ENCODE results near the gene RAD51AP2. TPM values are rescaled to one million over a fixed set of nuclear protein-coding genes. Genes with fewer than 3 reads are reported as not detected.

RAD51AP2 gene
- total and polyA plus RNA-seq, 2 donors (not counting 3 experiments of a cell fraction or from before 2014, with no cell fraction given), result not detected

- H3K9ac ChIP-seq (replicated peaks; ENCODE audit: extremely low read depth, insufficient read depth, low read length), result no peak overlapping the region
- no peaks in the 10 kb centered on the region for H3K79me2 ChIP-seq (ENCODE audit: control insufficient read depth, insufficient read depth, low read length)
- no peaks in the 10 kb centered on the region for H3K9me3 ChIP-seq (replicated peaks; ENCODE audit: control insufficient read depth, insufficient read depth, low read length)
- no TSS peak for BruUV-seq (replicated peaks)
- DNase-seq (ENCODE audit: low read depth, low spot score) (no peak), FAIRE-seq (no peak)
- no peak overlapping the region for H2AFZ ChIP-seq (ENCODE audit: low read depth, low read length)
- peaks cover 35 to 65% of the 10 kb centered on the region in 2 experiments for H3K27me3 ChIP-seq (ENCODE audit: control insufficient read depth in 2 of 2, insufficient read depth in 2 of 2, low read length in 2 of 2)
- intact Hi-C loops (cut with micrococcal nuclease) (no loop called here), dilution Hi-C loops (cut with MboI; ENCODE audit: extremely low pct_ligation_motif_present, low sequenced_read_pairs) (no loop called here)
- no peak overlapping the region for H3K4me2 ChIP-seq (ENCODE audit: insufficient read depth, low read length)
- H3K27ac ChIP-seq (ENCODE audit: insufficient read depth, low read depth, low read length), result no peak overlapping the region
- no peaks in the 10 kb centered on the region for H3K9me1 ChIP-seq (replicated peaks; ENCODE audit: control insufficient read depth, extremely low read depth, insufficient read depth, low read length)
- TF ChIP-seq FOS (IDR thresholded peaks at IDR 0.05; ENCODE audit: borderline replicate concordance, insufficient read depth, low read length), result no peak
- TF ChIP-seq CTCF (IDR thresholded peaks at IDR 0.05; ENCODE audit: extremely low read depth in 1 of 2, insufficient read depth in 1 of 2, low read depth in 1 of 2, low read length in 2 of 2), result no peak
- no peak for TF ChIP-seq JUN (IDR thresholded peaks at IDR 0.05; ENCODE audit: borderline replicate concordance, insufficient read depth, insufficient read length, low read depth)
- no peak for TF ChIP-seq POLR2A (IDR thresholded peaks at IDR 0.05; ENCODE audit: low read depth, low read length)
- TF ChIP-seq GATA2 (IDR thresholded peaks at IDR 0.05; ENCODE audit: insufficient read depth, insufficient read length, low read depth, low read length), result no peak
- TF ChIP-seq POLR2AphosphoS5 (IDR thresholded peaks at IDR 0.05; ENCODE audit: insufficient read depth, low read depth, low read length), result no peak
- TF ChIP-seq MYC (IDR thresholded peaks at IDR 0.05; ENCODE audit: low read depth, low read length), result no peak
- TF ChIP-seq MAX (IDR thresholded peaks at IDR 0.05; ENCODE audit: insufficient read depth, insufficient read length), result no peak
- no peak for TF ChIP-seq EZH2 (IDR thresholded peaks at IDR 0.05; ENCODE audit: borderline replicate concordance, low read depth, low read length, severe bottlenecking)
- ChIA-PET POLR2A (no interaction called here), CTCF (interaction anchor here (1.0 kb wide), 1 partner anchor 8 kb away, joined by 3 read pairs; no protein-coding TSS in a partner anchor)
- H4K20me1 ChIP-seq (replicated peaks; ENCODE audit: control insufficient read depth, extremely low read depth, insufficient read depth, low read length), result no peaks in the 10 kb centered on the region
- peaks cover 21% of the 10 kb centered on the region for H3K4me1 ChIP-seq (ENCODE audit: control insufficient read depth, extremely low read depth, insufficient read depth, low read length)
- H3K36me3 ChIP-seq (ENCODE audit: control insufficient read depth in 2 of 2, extremely low read depth in 1 of 2, insufficient read depth in 2 of 2, low read length in 2 of 2), result no peaks in the 10 kb centered on the region
- no peak overlapping the region for H3K4me3 ChIP-seq (replicated peaks in 1 of 3; ENCODE audit: insufficient read depth in 1 of 3, low read depth in 1 of 3, low read length in 3 of 3)
Observed at GRCh38 chr2:17543131-17543660, 25.0 kb upstream of the RAD51AP2 start.
